Fibroblast of the aortic adventitia (primary cell): ENCODE measurements around the gene CNGB1. TPM values are rescaled to one million over a fixed set of nuclear protein-coding genes. Genes with fewer than 3 reads are reported as not detected.
"Not testable (repeated sequence)": the region's sequence is repeated elsewhere in the genome, so short reads cannot be mapped to it uniquely, and the experiment has no call there.

ENCODE experiments used
- DNase-seq: peaks from one replicate; pipeline ENCODE4 v3.0.0-alpha.2; 2010; ENCODE audit warnings: low read depth
- H3K4me3 ChIP-seq: 2 replicates; pipeline ENCODE4 v1.5.1; 2011; ENCODE audit warnings: low read depth, mild to moderate bottlenecking, control low read depth, low read length, moderate library complexity
- CTCF ChIP-seq: IDR thresholded peaks from 2 replicates; pipeline ENCODE4 v1.5.1; 2011; ENCODE audit warnings: mild to moderate bottlenecking, low read length, control low read depth, inconsistent platforms; ENCODE audit not compliant: insufficient read depth
- total RNA-seq: library from RNA; depleted of rRNA; stranded (reverse); fragments of >200 nt; gene quantifications from 2 replicates; pipeline ENCODE4 v1.2.3, GENCODE V29; 2012; ENCODE audit warnings: low replicate concordance

The CNGB1 gene
- total RNA-seq, 1 donor: not detected

GRCh38 chr16:57863434-57864160 lies 107.3 kb downstream of the CNGB1 start:
- no peak overlapping the region for H3K4me3 ChIP-seq
- peak; percentile 78 for TF ChIP-seq CTCF

GRCh38 chr16:57862698-57863433 lies 108.1 kb downstream of the CNGB1 start:
- no peak for TF ChIP-seq CTCF
- no peak overlapping the region for H3K4me3 ChIP-seq
- DNase-seq: no peak

More at GRCh38 chr16:57863434-57864160, 107.3 kb downstream of the CNGB1 start:
- DNase-seq: peak; percentile 86

GRCh38 chr16:57859331-57859730 lies 111.6 kb downstream of the CNGB1 start:
- H3K4me3 ChIP-seq: no peak overlapping the region
- TF ChIP-seq CTCF: peak; percentile 39
- DNase-seq: peak; percentile 22

- H3K4me3 ChIP-seq: no peak overlapping the region
- no peak for DNase-seq
- TF ChIP-seq CTCF: no peak
Measured at GRCh38 chr16:57858635-57859034, 112.3 kb downstream of the CNGB1 start.

- DNase-seq, H3K4me3 ChIP-seq: not testable (repeated sequence)
Measured at GRCh38 chr16:57857991-57858390, 112.9 kb downstream of the CNGB1 start.

GRCh38 chr16:57855188-57855587 lies 115.7 kb downstream of the CNGB1 start:
- no peak for TF ChIP-seq CTCF

GRCh38 chr16:57852189-57852588 lies 118.7 kb downstream of the CNGB1 start:
- H3K4me3 ChIP-seq: no peak overlapping the region
- DNase-seq: no peak
- no peak for TF ChIP-seq CTCF

More at GRCh38 chr16:57855188-57855587, 115.7 kb downstream of the CNGB1 start:
- no peak for DNase-seq
- no peak overlapping the region for H3K4me3 ChIP-seq
